GM19240 (cell line): Measurements from ENCODE around the gene MKRN1.
A peak's percentile ranks its signal among the peaks of the same experiment; 100 is the strongest.
"Not testable (repeated sequence)": the region's sequence is repeated elsewhere in the genome, so short reads cannot be mapped to it uniquely, and the experiment has no call there.

Experiments used
- DNase-seq: peaks from one replicate; pipeline ENCODE4 v3.0.0; 2011; ENCODE audit warnings: low spot score; ENCODE audit not compliant: insufficient read length

MKRN1 gene, protein sequence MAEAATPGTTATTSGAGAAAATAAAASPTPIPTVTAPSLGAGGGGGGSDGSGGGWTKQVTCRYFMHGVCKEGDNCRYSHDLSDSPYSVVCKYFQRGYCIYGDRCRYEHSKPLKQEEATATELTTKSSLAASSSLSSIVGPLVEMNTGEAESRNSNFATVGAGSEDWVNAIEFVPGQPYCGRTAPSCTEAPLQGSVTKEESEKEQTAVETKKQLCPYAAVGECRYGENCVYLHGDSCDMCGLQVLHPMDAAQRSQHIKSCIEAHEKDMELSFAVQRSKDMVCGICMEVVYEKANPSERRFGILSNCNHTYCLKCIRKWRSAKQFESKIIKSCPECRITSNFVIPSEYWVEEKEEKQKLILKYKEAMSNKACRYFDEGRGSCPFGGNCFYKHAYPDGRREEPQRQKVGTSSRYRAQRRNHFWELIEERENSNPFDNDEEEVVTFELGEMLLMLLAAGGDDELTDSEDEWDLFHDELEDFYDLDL

GRCh38 chr7:140479062-140479738 is at the start of gene MKRN1:
Gene MKRN1, minus strand, starts transcription at chr7:140479505. Its CDS starts 161 bp downstream, at chr7:140479344.
- DNase-seq = peak; percentile 85

- DNase-seq = no peak
Observed at GRCh38 chr7:140526787-140527664, 47.7 kb upstream of the MKRN1 start.

GRCh38 chr7:140526214-140526613 is 46.9 kb upstream of the MKRN1 start:
- DNase-seq = no peak

GRCh38 chr7:140525743-140526142 is 46.4 kb upstream of the MKRN1 start:
- no peak for DNase-seq

GRCh38 chr7:140521421-140521820 is 42.1 kb upstream of the MKRN1 start:
- DNase-seq = no peak

DNA sequence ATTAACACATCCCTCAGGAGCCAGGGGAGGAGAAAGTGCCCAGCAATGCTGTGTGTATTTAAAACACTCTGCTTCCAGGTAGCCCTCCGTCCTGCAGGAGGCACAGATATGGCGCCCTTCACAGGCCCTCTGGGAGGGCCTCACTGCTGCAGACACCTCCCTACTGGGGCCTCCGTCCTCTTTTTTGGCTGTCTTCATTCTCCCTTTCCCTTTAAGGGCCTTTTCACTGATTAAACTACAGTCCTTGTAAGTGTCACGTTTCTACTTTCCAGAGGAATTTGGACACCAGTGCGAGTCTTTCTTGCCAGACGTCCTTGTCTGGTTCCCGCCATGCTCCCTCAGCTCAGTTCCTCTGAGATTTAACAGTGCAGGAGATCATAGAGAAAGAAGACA is 39.7 kb upstream of the MKRN1 start:
- DNase-seq = no peak

DNA sequence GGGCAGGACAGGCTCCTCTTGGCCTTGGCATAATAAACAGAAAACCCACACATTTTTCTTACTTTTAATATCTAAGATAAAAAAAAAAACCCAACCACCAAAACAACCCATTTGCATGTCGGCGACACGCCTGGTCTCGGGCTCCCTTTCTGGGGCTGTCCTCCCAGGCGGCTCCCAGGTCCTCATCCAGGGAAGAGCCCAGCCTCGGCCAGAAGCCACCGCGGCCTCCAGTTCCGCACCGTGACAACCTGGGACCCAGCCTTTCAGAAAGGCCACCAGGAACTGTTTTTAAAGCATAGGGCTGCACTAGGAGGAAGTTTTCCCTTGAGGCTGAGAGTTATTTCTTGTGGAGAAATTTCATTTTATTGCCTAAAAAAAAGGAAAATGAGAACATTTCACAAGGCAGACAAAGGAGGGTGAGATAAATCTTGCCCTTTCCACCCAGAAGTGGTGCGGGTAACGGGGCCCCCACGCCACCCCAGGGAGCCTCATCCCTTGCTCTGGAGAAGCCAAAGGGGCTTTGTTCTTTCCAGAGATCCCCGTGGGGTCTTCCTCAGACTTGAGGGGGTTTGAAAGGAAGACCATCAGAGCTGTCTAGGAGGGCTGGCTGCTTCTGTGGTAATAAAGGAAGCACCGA is 39.2 kb upstream of the MKRN1 start:
- no peak for DNase-seq

- DNase-seq = peak; percentile 67
Observed at GRCh38 chr7:140517546-140518369, 38.5 kb upstream of the MKRN1 start.

- no peak for DNase-seq
Observed at GRCh38 chr7:140512317-140513000, 33.2 kb upstream of the MKRN1 start.

DNA sequence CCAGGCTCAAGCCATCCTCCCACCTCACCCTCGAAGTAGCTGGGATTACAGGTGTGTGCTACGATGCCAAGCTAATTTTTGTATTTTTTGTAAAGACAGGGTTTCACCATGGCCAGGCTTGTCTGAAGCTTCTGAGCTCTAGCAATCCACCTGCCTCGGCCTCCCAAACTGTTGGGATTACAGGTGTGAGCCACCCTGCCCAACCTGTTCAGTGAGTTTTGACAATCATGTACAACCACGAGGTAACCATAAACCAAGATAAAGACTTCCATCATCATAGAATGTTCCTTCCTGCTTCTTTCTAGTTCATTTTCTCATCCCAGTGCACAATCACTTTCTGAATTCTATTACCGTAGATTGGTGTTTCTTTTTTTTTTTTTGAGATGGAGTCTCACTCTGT is 30.5 kb upstream of the MKRN1 start:
- DNase-seq = no peak

GRCh38 chr7:140507556-140507955 is 28.3 kb upstream of the MKRN1 start:
- DNase-seq = not testable (repeated sequence)

- no peak for DNase-seq
Observed at GRCh38 chr7:140506788-140507464, 27.6 kb upstream of the MKRN1 start.

DNA sequence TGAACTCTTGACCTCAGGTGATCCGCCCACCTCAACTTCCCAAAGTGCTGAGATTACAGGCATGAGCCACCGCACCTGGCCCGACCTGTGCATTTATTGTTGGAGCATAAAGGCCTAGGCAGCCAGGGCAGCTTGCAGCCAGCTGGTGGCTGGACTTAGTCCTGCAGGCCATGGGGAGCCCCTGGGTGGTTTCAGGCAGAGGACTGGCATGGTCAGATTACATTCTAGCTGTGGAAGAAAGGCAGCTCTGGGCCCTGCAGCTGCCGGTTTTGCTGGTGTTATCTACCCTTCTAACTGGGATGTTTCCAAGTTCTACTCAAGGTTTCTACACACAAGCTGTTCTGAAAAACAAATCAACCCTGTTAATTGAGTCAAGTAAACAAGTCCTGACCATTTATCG is 22.7 kb upstream of the MKRN1 start:
- no peak for DNase-seq

GRCh38 chr7:140497807-140498206 is 18.5 kb upstream of the MKRN1 start:
- DNase-seq = not testable (repeated sequence)

DNA sequence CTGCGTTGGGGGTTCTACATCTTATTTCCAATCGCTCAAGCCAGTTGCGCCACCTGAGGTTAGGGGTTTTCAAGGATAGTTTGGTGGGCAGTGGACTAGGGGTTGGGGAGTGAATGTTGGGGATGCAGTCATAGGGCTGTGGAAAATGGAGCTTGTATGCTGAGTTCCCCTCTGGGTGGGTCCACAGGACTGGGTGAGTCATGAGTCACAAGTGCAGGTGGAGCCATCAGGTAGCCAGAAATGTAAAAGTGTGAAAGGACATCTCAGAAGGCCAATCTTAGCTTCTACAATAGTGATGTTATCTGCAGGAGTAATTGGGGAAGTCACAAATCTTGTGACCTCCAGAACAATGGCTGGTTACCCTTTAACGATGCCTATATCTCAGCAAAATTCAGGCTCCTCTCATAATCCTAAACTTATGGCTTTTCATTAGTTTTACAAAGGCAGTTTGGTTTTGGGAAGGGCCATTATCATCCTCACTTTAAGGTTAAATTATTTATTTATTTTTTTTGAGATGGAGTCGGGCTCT is 18.0 kb upstream of the MKRN1 start:
- DNase-seq = no peak

GRCh38 chr7:140495514-140496097 is 16.3 kb upstream of the MKRN1 start:
- DNase-seq = no peak

GRCh38 chr7:140494867-140495266 is 15.6 kb upstream of the MKRN1 start:
- DNase-seq = no peak

DNA sequence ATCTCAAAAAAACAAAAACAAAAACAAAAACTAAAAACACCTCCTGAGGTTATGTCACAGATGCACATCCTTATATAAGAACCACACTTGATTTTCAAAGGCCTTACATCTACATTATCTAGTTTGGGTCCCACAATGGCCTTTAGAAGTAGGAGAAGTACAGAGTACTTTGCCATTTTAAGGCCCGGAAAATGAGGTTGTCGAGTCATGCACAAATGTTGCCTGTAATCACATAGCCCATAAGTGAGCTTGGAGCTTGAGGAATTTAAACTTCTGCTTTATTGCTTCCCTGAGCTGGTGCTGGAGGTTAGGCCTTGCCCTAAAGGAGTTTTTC is 9.7 kb upstream of the MKRN1 start:
- no peak for DNase-seq
